GM12874 (cell line): ENCODE measurements around the gene NR3C1.

ENCODE experiments used
- TF ChIP-seq, protein P1 (sequence below): IDR thresholded peaks from 2 replicates; pipeline ENCODE4 v1.5.1; 2011; ENCODE audit warnings: low read depth, mild to moderate bottlenecking, control low read depth, low read length, moderate library complexity; ENCODE audit not compliant: insufficient read depth

The NR3C1 gene

DNA sequence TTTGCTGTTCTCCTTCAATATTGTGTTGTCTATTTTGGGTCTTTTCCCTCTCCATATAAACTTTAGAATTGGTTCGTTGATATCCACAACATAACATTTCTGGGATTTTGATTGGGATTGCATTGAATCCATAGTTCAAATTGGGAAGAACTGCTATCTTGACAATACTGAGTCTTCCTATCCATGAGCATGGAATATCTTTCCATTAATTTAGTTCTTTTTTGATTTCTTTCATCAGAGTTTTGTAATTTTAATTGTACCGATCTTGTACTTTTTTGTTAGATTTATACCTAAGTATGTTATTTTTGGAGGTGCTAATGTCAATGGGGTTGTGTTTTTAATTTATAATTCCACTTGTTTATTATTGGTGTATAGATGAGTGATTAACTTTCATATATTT lies 135.1 kb downstream of the NR3C1 start:
- TF ChIP-seq, protein P1, sequence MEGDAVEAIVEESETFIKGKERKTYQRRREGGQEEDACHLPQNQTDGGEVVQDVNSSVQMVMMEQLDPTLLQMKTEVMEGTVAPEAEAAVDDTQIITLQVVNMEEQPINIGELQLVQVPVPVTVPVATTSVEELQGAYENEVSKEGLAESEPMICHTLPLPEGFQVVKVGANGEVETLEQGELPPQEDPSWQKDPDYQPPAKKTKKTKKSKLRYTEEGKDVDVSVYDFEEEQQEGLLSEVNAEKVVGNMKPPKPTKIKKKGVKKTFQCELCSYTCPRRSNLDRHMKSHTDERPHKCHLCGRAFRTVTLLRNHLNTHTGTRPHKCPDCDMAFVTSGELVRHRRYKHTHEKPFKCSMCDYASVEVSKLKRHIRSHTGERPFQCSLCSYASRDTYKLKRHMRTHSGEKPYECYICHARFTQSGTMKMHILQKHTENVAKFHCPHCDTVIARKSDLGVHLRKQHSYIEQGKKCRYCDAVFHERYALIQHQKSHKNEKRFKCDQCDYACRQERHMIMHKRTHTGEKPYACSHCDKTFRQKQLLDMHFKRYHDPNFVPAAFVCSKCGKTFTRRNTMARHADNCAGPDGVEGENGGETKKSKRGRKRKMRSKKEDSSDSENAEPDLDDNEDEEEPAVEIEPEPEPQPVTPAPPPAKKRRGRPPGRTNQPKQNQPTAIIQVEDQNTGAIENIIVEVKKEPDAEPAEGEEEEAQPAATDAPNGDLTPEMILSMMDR, result no peak

GRCh38 chr5:143267186-143267585 lies 136.3 kb downstream of the NR3C1 start:
- TF ChIP-seq, protein P1, result no peak

DNA sequence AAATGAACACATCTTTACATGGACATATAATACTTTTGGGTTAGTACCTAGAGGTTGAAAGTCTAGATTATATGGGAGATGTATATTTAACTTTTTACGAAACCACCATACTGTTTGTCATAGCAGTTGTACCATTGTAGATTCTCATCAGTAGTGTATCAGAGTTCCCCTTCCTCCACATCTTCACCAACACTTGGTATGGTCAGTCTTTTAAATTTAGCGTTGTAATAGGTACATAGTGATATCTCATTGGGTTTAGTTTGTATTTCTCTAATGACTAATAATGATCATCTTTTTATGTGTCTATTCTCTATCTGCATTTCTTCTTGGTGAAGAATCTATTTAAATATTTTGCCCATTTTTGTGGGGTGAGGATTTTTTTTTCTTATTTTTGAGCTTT lies 137.5 kb downstream of the NR3C1 start:
- TF ChIP-seq, protein P1, result no peak

- TF ChIP-seq, protein P1, result no peak
These were observed 140.1 kb downstream of the NR3C1 start for GRCh38 chr5:143263272-143263810.

DNA sequence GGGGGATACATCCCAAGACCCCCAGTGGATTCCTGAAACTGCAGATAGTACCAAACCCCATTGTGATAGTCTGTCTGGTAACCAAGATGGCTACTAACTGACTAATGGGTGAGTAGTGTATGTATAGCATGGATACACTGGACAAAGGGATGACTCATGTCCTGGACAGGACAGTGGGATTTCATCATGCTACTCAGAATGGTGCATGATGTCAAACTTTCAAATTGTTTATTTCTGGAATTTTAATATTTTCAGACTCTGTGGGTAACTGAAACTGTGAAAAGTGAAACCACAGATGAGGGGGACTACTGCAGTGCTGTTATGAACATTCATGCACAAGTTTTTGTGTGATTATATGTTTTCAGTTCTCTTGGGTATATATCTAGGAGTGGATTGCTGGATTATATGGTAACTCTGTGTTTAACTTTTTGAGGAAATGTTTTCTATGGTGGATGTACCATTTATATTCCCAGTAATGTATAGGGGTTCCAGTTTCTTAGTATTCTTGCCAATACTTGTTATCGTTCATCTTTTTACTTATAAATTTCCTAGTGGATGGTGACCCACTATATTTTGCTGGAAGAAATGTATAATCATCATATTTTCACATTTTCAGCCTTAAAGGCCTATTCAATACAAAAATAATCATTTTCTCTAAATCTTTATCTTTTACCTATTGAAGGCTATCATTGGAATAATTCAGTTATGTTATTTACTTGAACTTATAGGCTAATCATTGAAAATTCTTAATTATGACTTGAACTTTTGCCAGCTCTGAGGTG lies 140.9 kb downstream of the NR3C1 start:
- TF ChIP-seq, protein P1, result no peak

- TF ChIP-seq, protein P1, result no peak
These were observed 141.6 kb downstream of the NR3C1 start for GRCh38 chr5:143261748-143262392.

GRCh38 chr5:143259254-143259605 lies 144.3 kb downstream of the NR3C1 start:
- TF ChIP-seq, protein P1, result no peak
